Astrocyte of the spinal cord (primary cell): ENCODE data around the gene HCN2.

Experiments used
- DNase-seq: peaks from one replicate; pipeline ENCODE4 v3.0.0; 2011; ENCODE audit warnings: low read depth, low spot score
- H3K4me3 ChIP-seq: 2 replicates; pipeline ENCODE4 v1.5.1; 2011; ENCODE audit warnings: low read depth, mild to moderate bottlenecking, low read length, moderate library complexity
- CTCF ChIP-seq: IDR thresholded peaks from 2 replicates; pipeline ENCODE4 v1.5.1; 2012; ENCODE audit warnings: low read depth, mild to moderate bottlenecking, low read length, inconsistent platforms
- in situ Hi-C: cut with HindIII; loops from 2 replicates; pipeline ENCODE4 v1.10.0; 2017; ENCODE audit warnings: low sequenced_read_pairs

Gene HCN2

GRCh38 chr19:575527-576506 lies 13.9 kb upstream of the HCN2 start:
- in situ Hi-C loops, result no loop called here
- no peak for TF ChIP-seq CTCF
- DNase-seq, result peak; percentile 43
- peak overlapping the region; percentile 32 for H3K4me3 ChIP-seq

DNA sequence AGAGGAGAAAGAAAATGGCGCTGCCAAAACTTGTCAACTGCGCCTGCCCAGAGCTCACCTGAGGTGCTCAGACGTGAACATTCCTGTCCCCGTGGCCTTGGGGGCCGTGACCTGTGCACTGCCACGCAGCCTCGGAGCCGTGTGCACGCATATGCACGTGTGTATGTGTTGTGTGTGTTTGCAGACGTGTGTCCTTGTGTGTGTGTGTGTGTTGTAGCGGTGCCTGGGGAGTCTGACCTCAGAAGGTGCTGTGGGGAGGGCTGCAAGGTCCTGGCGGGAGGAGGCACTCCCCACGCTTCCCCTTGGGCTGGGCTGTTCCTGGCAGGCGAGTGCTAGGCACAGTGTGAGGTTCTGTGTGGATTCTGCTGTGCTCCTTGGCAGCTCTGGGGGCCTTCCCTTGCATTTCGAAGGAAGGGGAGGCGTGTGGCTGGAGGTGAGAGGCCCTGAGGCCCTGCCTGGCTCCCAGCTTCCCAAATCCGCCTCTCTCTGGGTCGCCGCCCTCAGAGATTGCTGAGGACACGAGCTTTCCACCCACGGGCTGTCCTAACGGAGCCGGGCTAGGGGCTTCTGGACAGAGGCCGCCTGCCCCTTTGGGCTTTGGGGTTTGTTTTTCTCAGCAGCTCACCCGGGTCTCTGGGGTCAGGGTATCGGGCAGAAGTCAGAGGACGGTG lies 12.8 kb upstream of the HCN2 start:
- H3K4me3 ChIP-seq, result no peak overlapping the region
- no peak for TF ChIP-seq CTCF
- in situ Hi-C loops, result no loop called here
- DNase-seq, result no peak

DNA sequence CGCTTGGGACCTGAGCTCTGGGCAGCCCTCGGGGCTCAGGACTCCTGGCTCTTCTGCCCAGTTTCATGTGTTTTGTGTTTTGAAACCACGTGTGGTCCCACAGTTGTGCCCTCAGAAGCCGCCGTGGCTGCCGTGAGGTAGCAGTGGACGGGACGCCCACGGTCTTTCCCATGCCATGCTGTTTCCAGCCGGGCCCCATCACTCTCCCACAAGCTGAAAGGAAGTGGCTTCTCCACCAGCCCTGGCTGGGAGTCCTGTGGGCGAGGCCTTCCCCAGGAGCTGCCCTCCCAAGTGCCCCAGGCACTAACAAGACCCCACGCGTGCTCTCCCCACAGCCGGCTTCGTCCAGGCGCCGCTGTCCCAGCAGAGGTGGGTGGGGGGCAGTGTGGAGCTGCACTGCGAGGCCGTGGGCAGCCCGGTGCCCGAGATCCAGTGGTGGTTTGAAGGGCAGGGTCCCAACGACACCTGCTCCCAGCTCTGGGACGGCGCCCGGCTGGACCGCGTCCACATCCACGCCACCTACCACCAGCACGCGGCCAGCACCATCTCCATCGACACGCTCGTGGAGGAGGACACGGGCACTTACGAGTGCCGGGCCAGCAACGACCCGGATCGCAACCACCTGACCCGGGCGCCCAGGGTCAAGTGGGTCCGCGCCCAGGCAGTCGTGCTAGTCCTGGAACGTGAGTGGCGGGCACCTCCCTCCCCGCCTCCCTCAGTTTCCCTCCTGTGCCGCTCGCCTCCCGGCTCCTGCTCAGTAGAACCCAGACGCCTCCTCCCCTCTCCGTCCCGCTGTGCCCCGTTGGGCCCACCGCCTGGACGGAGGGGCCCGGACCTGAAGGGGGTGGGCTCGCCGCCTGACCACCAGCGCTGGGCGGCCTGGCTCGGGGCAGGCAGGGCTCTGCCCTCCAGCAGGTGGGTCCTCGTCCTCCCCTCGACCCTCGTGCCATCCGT lies 12.0 kb upstream of the HCN2 start:
- DNase-seq, result no peak
- in situ Hi-C loops, result no loop called here
- TF ChIP-seq CTCF, result no peak
- no peak overlapping the region for H3K4me3 ChIP-seq

GRCh38 chr19:579111-579841 lies 10.4 kb upstream of the HCN2 start:
- in situ Hi-C loops, result no loop called here
- no peak for TF ChIP-seq CTCF
- H3K4me3 ChIP-seq, result no peak overlapping the region
- DNase-seq, result no peak

- in situ Hi-C loops, result no loop called here
- DNase-seq, result no peak
- TF ChIP-seq CTCF, result no peak
- H3K4me3 ChIP-seq, result no peak overlapping the region
These were observed 9.9 kb upstream of the HCN2 start for GRCh38 chr19:579842-580155.
